ENCODE data around the gene GPATCH2L.

GPATCH2L gene

DNA sequence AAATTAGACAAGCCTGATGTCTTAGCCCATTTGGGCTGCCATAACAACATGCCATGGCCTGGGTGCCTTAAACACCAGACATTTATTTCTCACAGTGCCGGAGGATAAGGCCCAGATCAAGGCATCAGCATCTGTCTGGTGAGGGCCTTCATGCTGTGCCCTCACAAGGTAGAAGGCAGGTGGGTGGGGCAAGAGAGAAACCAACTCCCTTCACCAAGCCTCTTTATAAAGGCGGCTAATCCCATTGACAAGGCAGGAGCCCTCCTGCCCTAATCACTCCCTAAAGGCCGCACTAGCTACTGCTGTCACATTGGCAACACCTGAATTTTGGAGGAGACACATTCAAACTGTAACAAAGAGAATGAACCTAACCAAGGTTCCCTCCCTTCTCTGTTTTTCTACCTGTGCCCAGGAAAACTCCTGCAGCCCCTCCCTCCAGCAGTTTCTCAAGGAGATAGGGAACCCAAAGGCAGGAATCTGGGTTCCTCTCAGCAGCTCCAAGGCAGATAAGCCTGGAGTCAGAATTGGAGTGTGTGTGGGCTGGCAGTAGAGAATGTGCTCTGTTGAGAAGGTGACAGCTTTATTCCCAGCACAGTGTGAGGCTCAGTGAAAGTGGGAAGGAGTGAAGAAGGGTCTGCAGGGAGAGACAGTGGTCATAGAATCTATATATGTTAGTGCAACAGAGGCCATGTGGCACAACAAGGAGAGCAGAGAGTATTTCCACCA, 21.7 kb upstream of the GPATCH2L start:
- DNase-seq (ENCODE audit: low read depth in 1 of 2, low spot score in 1 of 2): no peak
- TF ChIP-seq, protein P1, sequence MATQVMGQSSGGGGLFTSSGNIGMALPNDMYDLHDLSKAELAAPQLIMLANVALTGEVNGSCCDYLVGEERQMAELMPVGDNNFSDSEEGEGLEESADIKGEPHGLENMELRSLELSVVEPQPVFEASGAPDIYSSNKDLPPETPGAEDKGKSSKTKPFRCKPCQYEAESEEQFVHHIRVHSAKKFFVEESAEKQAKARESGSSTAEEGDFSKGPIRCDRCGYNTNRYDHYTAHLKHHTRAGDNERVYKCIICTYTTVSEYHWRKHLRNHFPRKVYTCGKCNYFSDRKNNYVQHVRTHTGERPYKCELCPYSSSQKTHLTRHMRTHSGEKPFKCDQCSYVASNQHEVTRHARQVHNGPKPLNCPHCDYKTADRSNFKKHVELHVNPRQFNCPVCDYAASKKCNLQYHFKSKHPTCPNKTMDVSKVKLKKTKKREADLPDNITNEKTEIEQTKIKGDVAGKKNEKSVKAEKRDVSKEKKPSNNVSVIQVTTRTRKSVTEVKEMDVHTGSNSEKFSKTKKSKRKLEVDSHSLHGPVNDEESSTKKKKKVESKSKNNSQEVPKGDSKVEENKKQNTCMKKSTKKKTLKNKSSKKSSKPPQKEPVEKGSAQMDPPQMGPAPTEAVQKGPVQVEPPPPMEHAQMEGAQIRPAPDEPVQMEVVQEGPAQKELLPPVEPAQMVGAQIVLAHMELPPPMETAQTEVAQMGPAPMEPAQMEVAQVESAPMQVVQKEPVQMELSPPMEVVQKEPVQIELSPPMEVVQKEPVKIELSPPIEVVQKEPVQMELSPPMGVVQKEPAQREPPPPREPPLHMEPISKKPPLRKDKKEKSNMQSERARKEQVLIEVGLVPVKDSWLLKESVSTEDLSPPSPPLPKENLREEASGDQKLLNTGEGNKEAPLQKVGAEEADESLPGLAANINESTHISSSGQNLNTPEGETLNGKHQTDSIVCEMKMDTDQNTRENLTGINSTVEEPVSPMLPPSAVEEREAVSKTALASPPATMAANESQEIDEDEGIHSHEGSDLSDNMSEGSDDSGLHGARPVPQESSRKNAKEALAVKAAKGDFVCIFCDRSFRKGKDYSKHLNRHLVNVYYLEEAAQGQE (IDR thresholded peaks at IDR 0.05; ENCODE audit: insufficient replicate concordance, low read depth): no peak
- TF ChIP-seq POLR2AphosphoS5 (IDR thresholded peaks at IDR 0.05; ENCODE audit: low read depth): no peak
- TF ChIP-seq CTCF (IDR thresholded peaks at IDR 0.05; ENCODE audit: insufficient read depth, low read length): no peak
- no peak for TF ChIP-seq GABPA (IDR thresholded peaks at IDR 0.05; ENCODE audit: low read depth)
- TF ChIP-seq SPI1 (IDR thresholded peaks at IDR 0.05; ENCODE audit: borderline replicate concordance, low read depth): no peak

DNA sequence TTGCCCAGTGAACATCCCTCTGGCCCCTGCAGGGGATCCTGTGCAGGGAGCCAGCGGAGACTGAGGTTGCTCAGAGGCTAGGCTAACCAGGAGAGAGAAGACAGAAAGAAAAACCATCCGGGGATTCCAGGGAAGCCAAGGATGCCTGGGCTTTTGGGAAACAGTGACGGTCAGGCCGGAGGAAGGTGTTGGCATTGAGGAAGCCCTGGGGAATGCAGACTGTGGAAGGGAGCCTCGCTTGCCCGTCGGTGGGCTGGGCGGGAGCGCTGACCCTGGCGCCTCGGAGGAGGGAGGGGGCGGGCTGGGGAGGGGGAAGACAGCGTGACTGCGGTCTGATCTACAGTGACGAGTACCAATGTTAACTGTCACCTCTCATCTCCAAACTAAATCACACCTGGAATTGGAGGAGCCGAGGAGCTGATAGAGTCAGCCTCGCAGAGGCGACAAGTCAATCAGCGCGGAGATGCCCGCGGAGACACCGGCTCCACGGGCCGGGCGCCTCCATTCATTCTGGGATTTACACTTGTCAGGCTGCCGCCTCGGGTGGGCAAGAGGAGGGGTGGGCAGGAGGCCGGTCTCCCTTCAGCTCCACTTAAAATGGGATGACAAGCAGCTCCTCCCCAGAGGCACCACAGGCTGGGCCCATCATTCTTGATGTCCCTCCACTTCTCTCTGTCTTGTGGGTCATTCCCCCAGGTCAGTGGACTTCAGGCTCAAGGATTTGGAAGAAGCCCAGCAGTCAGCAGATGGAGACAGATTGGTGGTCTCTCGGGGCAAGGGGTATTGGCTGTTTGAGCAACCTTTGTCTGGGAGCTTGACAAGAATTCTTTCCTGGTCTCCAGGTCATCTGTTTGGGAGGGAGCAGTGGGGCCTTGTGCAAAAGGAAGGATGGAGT, 20.4 kb upstream of the GPATCH2L start:
- no peak for TF ChIP-seq SPI1 (IDR thresholded peaks at IDR 0.05; ENCODE audit: borderline replicate concordance, low read depth)
- Histone ChIP-seq H3K27ac (replicated peaks) (no peak overlapping the region), H3K27me3 (ENCODE audit: insufficient read depth, poor library complexity, severe bottlenecking) (no peaks in the 10 kb centered on the region), H3K4me3 (replicated peaks; ENCODE audit: insufficient read depth, low read length) (no peak overlapping the region)
- DNase-seq (ENCODE audit: low read depth in 1 of 2, low spot score in 1 of 2): no peak

More for the DNA sequence above, 21.7 kb upstream of the GPATCH2L start:
- Histone ChIP-seq H3K27ac (replicated peaks) (no peak overlapping the region), H3K27me3 (ENCODE audit: insufficient read depth, poor library complexity, severe bottlenecking) (no peaks in the 10 kb centered on the region), H3K4me3 (replicated peaks; ENCODE audit: insufficient read depth, low read length) (no peak overlapping the region)

DNA sequence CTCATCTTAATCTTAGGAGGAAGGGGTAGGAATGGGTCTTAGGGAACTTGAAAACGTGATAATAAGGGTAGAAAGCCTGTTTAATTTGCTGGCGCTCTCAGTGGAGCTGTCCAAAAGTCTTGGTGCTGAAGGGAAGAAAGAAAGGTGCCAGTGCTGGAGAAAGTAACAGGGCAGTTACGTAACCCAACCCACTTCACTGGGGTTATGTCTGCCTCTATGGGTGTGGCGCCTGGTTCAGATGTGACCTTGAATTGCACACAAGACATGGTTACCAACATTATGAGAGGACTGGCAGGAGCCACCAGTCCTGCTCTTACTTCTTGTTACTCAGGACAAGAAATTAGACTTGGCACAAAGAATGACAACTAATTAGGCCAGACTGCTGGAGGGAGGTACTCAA, 18.6 kb upstream of the GPATCH2L start:
- Histone ChIP-seq H3K4me3 (replicated peaks; ENCODE audit: insufficient read depth, low read length) (no peak overlapping the region), H3K27ac (replicated peaks) (no peak overlapping the region), H3K27me3 (ENCODE audit: insufficient read depth, poor library complexity, severe bottlenecking) (no peaks in the 10 kb centered on the region)
- TF ChIP-seq, protein P1 (IDR thresholded peaks at IDR 0.05; ENCODE audit: insufficient replicate concordance, low read depth): peak; percentile 94
- TF ChIP-seq POLR2AphosphoS5 (IDR thresholded peaks at IDR 0.05; ENCODE audit: low read depth): no peak
- peak in 1 of 2 experiments; percentile 9 for DNase-seq (ENCODE audit: low read depth in 1 of 2, low spot score in 1 of 2)

- peaks cover 2% of the 10 kb centered on the region for H3K27me3 ChIP-seq (ENCODE audit: insufficient read depth, poor library complexity, severe bottlenecking)
- H3K4me3 ChIP-seq (replicated peaks; ENCODE audit: insufficient read depth, low read length): no peak overlapping the region
- no peak for DNase-seq (ENCODE audit: low read depth in 1 of 2, low spot score in 1 of 2)
- TF ChIP-seq SPI1 (IDR thresholded peaks at IDR 0.05; ENCODE audit: borderline replicate concordance, low read depth) (no peak), POLR2AphosphoS5 (IDR thresholded peaks at IDR 0.05; ENCODE audit: low read depth) (no peak), CTCF (IDR thresholded peaks at IDR 0.05; ENCODE audit: insufficient read depth, low read length) (no peak), GABPA (IDR thresholded peaks at IDR 0.05; ENCODE audit: low read depth) (no peak)
- TF ChIP-seq, protein P1 (IDR thresholded peaks at IDR 0.05; ENCODE audit: insufficient replicate concordance, low read depth): no peak
- no peak overlapping the region for H3K27ac ChIP-seq (replicated peaks)
Observed at GRCh38 chr14:76134231-76134630, 17.5 kb upstream of the GPATCH2L start.
